Thymus (tissue), 11 donors: ENCODE results near the gene PLAC1. TPM values are rescaled to one million over a fixed set of nuclear protein-coding genes. Genes with fewer than 3 reads are reported as not detected.

Experiments used
- DNase-seq, 9 donors: peaks; one replicate each; pipeline ENCODE4 v3.0.0-alpha.2; 2013; ENCODE audit warnings: low spot score in 9 of 9, low read depth in 6 of 9, missing footprints in 1 of 9
- H3K27ac ChIP-seq, 2 donors: one replicate each; pipeline ENCODE4 v1.5.1; 2013; ENCODE audit warnings: control low read depth in 1 of 2, low read depth in 1 of 2, low read length in 1 of 2, mild to moderate bottlenecking in 1 of 2, moderate library complexity in 1 of 2
- H3K27me3 ChIP-seq, 2 donors: one replicate each; pipeline ENCODE4 v1.5.1; 2013; ENCODE audit warnings: low read length in 1 of 2; ENCODE audit not compliant: control insufficient read depth in 2 of 2, insufficient read depth in 1 of 2
- H3K36me3 ChIP-seq, 2 donors: one replicate each; pipeline ENCODE4 v1.5.1; 2013; ENCODE audit warnings: low read length in 1 of 2, mild to moderate bottlenecking in 1 of 2, moderate library complexity in 1 of 2; ENCODE audit not compliant: control insufficient read depth in 2 of 2, insufficient read depth in 2 of 2
- H3K4me1 ChIP-seq, 2 donors: one replicate each; pipeline ENCODE4 v1.5.1; 2013; ENCODE audit warnings: low read length in 2 of 2; ENCODE audit not compliant: control insufficient read depth in 2 of 2, insufficient read depth in 2 of 2
- H3K4me3 ChIP-seq, 2 donors: one replicate each; pipeline ENCODE4 v1.5.1; 2013; ENCODE audit warnings: low read length in 2 of 2, control low read depth in 1 of 2, mild to moderate bottlenecking in 1 of 2
- H3K9me3 ChIP-seq, 2 donors: one replicate each; pipeline ENCODE4 v1.5.1; 2013; ENCODE audit warnings: low read length in 1 of 2, mild to moderate bottlenecking in 1 of 2; ENCODE audit not compliant: control insufficient read depth in 2 of 2, insufficient read depth in 1 of 2
- WGBS: extraction: QIAGEN DNeasy Blood & Tissue Kit; methylation state at CpG from one replicate; pipeline ENCODE4 v1.1.7; 2013; 5-methylcytosine and 5-hydroxymethylcytosine counted together
- polyA plus RNA-seq: library from polyadenylated mRNA; stranded (reverse); fragments of 200-250 nt; gene quantifications from one replicate; pipeline ENCODE4 v1.2.3, GENCODE V29; 2013
- total RNA-seq: library from RNA; stranded (reverse); fragments of 120-200 nt; gene quantifications from one replicate; pipeline ENCODE4 v1.2.4, GENCODE V29; 2013
- donor health status: healthy.

PLAC1 gene
- total and polyA plus RNA-seq, 2 donors = 0.24 to 0.91 TPM

- no peak overlapping the region for H3K4me3 ChIP-seq
- H3K9me3 ChIP-seq = no peaks in the 10 kb centered on the region
- no peaks in the 10 kb centered on the region for H3K27me3 ChIP-seq
- no peak overlapping the region for H3K27ac ChIP-seq
- no peak for DNase-seq
- 98% methylated on average over 1 of the region's 1 CpG for WGBS
- no peaks in the 10 kb centered on the region for H3K4me1 ChIP-seq
- H3K36me3 ChIP-seq = no peaks in the 10 kb centered on the region
These were observed 1.5 kb upstream of the PLAC1 start for GRCh38 chrX:134659761-134660160.

- H3K27me3 ChIP-seq = no peaks in the 10 kb centered on the region
- H3K27ac ChIP-seq = no peak overlapping the region
- H3K36me3 ChIP-seq = no peaks in the 10 kb centered on the region
- H3K9me3 ChIP-seq = no peaks in the 10 kb centered on the region
- 100% methylated on average over 1 of the region's 1 CpG for WGBS
- DNase-seq = no peak
- H3K4me3 ChIP-seq = no peak overlapping the region
- no peaks in the 10 kb centered on the region for H3K4me1 ChIP-seq
These were observed 421 bp upstream of the PLAC1 start for GRCh38 chrX:134658760-134659023.

DNA sequence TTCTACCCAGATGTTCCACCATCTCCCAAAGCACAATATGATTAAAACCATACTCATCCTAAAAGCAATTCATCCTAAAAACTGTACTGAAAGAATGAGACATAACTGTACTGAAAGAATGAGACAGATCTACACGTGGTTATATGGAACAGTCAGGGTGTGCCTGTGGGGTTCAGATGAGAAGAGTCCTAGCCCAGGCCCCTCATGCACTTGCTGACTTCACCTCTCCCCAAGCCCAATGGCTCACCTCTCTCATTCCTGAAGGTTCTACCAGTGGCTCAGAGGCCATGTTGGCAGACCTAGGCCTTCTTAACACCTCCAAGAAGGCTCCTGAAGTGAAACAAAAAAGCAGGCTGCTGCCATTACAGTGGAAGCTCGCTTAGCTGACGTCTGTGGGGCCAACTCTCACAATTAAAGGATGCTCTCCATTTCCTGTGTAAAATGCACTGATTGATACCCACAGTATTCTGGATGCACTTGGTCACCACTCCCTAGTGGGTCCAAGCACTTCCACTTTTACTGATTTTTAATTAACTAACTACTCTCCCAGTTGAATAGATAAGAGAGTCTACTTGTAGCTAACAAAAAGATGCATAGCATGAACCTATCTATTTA, 3.8 kb downstream of the PLAC1 start:
- Histone ChIP-seq H3K27me3 (no peaks in the 10 kb centered on the region), H3K36me3 (no peaks in the 10 kb centered on the region), H3K4me3 (no peak overlapping the region), H3K27ac (no peak overlapping the region), H3K4me1 (no peaks in the 10 kb centered on the region), H3K9me3 (no peaks in the 10 kb centered on the region)
- WGBS = 88% methylated on average over 3 of the region's 3 CpGs
- DNase-seq = no peak

DNA sequence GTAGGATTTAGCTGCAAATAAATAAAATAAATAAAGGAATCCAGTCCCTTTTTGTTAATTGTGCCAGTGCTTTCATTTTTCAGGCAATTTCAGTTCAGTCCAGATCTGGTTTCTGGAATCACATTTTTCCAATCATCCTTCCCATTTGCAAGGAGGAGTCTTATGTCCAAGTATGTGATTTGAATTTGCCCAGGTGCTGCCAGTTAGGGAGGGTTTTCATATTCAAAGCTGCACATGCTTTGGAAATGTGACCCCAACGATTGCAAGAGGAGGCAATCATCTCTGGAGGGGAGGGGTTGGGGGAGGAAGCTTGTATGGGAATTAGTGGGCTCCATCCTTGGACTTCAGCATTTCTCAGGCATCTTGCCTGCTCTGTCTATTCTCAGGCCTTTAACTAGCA, 4.4 kb downstream of the PLAC1 start:
- Histone ChIP-seq H3K27ac (no peak overlapping the region), H3K4me3 (no peak overlapping the region), H3K4me1 (no peaks in the 10 kb centered on the region), H3K36me3 (no peaks in the 10 kb centered on the region), H3K9me3 (no peaks in the 10 kb centered on the region), H3K27me3 (no peaks in the 10 kb centered on the region)
- 97% methylated on average over 1 of the region's 1 CpG for WGBS
- DNase-seq = no peak

GRCh38 chrX:134650701-134651100, 7.6 kb downstream of the PLAC1 start:
- no peaks in the 10 kb centered on the region for H3K4me1 ChIP-seq
- 91% methylated on average over 6 of the region's 6 CpGs for WGBS
- H3K27me3 ChIP-seq = no peaks in the 10 kb centered on the region
- no peak overlapping the region for H3K4me3 ChIP-seq
- H3K27ac ChIP-seq = no peak overlapping the region
- no peaks in the 10 kb centered on the region for H3K9me3 ChIP-seq
- no peak for DNase-seq
- no peaks in the 10 kb centered on the region for H3K36me3 ChIP-seq

- H3K36me3 ChIP-seq = no peaks in the 10 kb centered on the region
- DNase-seq = no peak
- 99% methylated on average over 4 of the region's 4 CpGs for WGBS
- H3K27me3 ChIP-seq = no peaks in the 10 kb centered on the region
- no peak overlapping the region for H3K27ac ChIP-seq
- H3K4me1 ChIP-seq = no peaks in the 10 kb centered on the region
- no peak overlapping the region for H3K4me3 ChIP-seq
- no peaks in the 10 kb centered on the region for H3K9me3 ChIP-seq
These were observed 8.5 kb downstream of the PLAC1 start for GRCh38 chrX:134649770-134650169.

DNA sequence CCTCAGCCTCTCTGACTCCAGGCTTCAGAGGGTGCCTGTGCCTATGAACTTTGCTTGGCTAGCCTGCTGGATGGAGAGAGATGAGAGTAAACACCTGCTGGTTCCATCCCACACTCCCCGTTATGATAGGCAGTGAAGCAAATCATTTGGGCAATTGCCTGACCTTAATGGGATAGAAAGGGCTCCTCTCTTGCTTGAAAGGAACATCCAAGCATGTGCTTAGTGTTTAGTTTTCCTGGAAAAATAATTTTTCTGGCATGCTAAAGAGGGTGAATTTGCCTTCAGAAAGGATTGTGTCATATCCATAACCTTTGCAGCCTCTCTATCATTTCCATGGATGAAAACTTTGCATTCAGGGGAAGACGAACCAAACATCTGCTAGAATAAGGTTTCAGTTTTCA, 10.8 kb downstream of the PLAC1 start:
- H3K4me3 ChIP-seq = no peak overlapping the region
- no peaks in the 10 kb centered on the region for H3K27me3 ChIP-seq
- no peaks in the 10 kb centered on the region for H3K36me3 ChIP-seq
- 89% methylated on average over 2 of the region's 2 CpGs for WGBS
- no peak overlapping the region for H3K27ac ChIP-seq
- no peaks in the 10 kb centered on the region for H3K4me1 ChIP-seq
- no peaks in the 10 kb centered on the region for H3K9me3 ChIP-seq
- no peak for DNase-seq

GRCh38 chrX:134646691-134647090, 11.6 kb downstream of the PLAC1 start:
- Histone ChIP-seq H3K4me1 (no peaks in the 10 kb centered on the region), H3K27me3 (no peaks in the 10 kb centered on the region), H3K27ac (no peak overlapping the region), H3K9me3 (no peaks in the 10 kb centered on the region), H3K36me3 (no peaks in the 10 kb centered on the region), H3K4me3 (no peak overlapping the region)
- no peak for DNase-seq
- WGBS = 94% methylated on average over 4 of the region's 4 CpGs

DNA sequence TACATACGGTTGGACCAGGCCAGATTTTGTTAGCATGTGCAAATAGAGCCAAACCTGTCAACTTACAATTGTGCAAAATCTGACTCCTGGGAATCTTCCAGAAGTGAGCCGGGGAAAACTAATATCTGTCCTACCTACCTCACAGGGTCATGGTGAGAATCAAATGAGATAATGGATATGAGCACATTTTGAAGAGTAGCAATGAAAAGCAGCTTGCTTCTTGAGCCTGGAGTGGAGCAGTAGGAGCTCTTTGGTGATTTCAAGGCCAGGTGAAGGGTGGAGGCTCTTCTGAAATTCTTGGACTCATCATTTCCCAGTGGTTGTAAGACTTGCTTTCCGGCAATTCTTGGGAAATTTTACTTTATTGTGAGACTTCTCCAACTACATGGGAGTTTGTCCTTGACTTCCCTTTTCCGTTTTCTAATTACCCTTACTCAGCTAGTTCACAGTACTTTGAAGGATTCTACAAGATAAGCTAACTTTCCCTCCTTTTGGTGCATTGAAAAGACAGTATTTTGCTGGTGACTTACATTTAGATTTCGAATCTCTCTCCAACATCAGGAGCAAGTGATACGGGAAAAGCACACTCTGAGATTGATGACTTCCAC, 12.2 kb downstream of the PLAC1 start:
- H3K4me1 ChIP-seq = no peaks in the 10 kb centered on the region
- DNase-seq = no peak
- no peak overlapping the region for H3K27ac ChIP-seq
- H3K9me3 ChIP-seq = no peaks in the 10 kb centered on the region
- H3K36me3 ChIP-seq = no peaks in the 10 kb centered on the region
- H3K27me3 ChIP-seq = no peaks in the 10 kb centered on the region
- WGBS = 94% methylated on average over 6 of the region's 6 CpGs
- no peak overlapping the region for H3K4me3 ChIP-seq
